NAMALWA (cell line): ENCODE results near the gene STIM2.
A peak's percentile ranks its signal among the peaks of the same experiment; 100 is the strongest.
"Not testable (repeated sequence)": the region's sequence is repeated elsewhere in the genome, so short reads cannot be mapped to it uniquely, and the experiment has no call there.

Experiments
- DNase-seq: peaks from one replicate; pipeline ENCODE4 v3.0.0-alpha.2; 2015; ENCODE audit warnings: low spot score

Gene STIM2

GRCh38 chr4:26953770-26954423, 93.3 kb downstream of the STIM2 start:
- DNase-seq = no peak

GRCh38 chr4:26955241-26955640, 94.6 kb downstream of the STIM2 start:
- DNase-seq = no peak

GRCh38 chr4:26958925-26959653, 98.4 kb downstream of the STIM2 start:
- DNase-seq = no peak

- DNase-seq = no peak
These were observed 99.0 kb downstream of the STIM2 start for GRCh38 chr4:26959654-26960047.

GRCh38 chr4:26962720-26963119, 102.1 kb downstream of the STIM2 start:
- no peak for DNase-seq

- DNase-seq = no peak
These were observed 103.9 kb downstream of the STIM2 start for GRCh38 chr4:26964512-26964911.

- DNase-seq = no peak
These were observed 104.4 kb downstream of the STIM2 start for GRCh38 chr4:26964994-26965393.

DNA sequence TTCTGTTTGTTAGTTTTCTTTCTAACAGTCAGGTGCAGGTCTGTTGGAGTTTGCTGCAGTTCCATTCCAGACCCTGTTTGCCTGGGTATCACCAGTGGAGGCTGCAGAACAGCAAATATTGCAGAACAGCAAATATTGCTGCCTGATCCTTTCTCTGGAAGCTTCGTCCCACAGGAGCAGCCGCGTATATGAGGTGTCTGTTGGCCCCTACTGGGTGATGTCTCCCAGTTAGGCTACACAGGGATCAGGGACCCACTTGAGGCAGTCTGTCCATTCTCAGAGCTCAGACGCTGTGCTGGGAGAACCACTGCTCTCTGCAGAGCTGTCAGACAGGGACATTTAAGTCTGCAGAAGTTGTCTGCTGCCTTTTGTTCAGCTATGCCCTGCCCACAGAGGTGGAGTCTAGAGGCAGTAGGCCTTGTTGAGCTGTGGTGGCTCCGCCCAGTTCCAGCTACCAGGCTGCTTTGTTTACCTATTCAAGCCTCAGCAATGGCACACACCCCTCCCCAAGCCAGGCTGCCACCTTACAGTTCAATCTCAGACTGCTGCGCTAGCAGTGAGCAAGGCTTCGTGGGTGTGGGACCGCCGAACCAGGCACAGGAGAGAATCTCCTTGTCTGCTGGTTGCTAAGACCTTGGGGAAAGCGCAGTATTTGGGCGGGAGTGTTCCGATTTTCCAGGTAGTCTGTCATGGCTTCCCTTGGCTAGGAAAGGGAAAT, 115.0 kb downstream of the STIM2 start:
- not testable (repeated sequence) for DNase-seq

DNA sequence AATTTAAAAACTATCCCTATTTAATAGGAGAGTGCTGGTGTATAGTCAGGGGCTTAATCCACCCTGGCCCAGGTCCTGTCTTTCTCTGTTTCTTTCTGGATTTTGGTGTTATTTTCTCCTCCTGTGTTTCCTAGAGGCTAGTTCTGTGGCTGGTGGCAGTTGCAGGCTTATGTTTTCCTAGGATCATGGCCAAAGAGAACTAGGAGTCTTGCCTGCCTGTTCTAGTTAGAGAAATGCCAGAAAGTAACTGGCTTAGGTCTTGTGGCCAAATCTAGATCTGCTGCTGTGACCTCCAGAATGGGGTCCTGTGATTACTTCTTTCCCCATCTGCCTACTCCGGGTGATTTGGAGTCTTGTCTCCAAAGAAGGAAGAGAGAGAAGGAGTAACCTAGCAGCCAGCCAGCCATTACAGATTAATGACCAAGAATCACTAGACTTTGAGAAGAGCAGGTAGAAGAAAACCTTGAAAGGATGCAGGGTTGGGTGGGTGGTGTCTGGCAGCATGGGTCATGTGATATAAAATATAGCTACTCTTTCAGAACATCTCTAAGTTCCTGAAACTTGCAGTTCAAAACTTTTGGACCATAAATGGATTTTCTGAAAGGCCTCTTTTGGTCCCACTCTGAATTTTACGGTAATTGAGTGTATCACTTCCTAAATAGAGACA, 117.9 kb downstream of the STIM2 start:
- no peak for DNase-seq

GRCh38 chr4:26984896-26985295, 124.3 kb downstream of the STIM2 start:
- no peak for DNase-seq

DNA sequence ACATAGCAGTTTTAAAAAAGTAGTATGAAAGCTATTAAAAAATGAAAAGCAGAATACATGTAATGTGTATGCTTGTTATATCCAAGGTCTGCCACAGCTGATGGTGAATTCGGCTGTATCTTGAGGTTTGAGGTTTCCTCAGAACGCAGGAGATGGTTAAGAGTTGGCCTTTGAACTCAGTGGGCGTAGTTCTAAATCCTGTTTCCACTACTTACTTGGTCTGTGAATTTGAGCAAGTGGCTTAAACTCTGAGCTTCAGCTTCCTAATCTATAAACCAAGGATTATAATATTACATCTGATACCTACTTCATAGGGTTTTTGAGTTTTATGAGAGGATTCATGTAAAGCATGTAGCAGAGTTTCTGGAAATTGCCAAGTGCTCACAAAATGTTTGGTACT, 125.2 kb downstream of the STIM2 start:
- DNase-seq = peak; percentile 59

GRCh38 chr4:26987191-26987590, 126.5 kb downstream of the STIM2 start:
- DNase-seq = no peak

GRCh38 chr4:26991057-26991456, 130.4 kb downstream of the STIM2 start:
- DNase-seq = no peak

DNA sequence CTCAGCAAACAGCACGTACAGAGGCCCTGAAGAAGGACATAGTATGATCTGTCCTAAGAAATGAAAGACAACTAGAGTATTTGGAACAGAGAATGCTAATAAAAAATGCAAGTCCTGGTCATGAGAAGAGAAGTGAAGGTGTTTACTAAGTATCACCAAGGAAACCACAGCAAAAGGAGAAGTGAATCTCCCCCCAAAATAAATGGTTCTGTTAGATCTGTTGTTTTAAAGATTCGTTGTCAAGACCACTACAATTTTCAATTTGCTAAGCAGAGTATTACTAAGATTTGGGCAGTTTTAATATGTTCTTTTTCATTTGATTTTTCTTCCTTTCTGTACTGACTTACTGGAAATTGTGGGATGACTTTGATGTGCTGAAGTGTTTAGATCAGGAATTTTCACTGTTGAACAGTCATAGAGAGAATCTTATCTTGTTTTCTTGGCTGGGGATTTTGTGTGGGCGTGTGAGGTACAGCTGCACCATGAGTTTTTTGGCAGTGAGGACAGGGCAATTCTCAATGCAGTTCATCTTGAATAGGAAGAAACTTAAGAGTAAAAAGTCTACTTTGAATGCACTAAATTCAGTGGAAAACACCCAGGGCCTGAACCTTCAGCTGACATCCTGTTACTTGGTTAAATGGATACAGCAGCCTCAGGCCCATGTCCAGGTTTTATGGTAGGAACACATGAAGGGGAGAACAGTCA, 132.2 kb downstream of the STIM2 start:
- DNase-seq = peak; percentile 95

DNA sequence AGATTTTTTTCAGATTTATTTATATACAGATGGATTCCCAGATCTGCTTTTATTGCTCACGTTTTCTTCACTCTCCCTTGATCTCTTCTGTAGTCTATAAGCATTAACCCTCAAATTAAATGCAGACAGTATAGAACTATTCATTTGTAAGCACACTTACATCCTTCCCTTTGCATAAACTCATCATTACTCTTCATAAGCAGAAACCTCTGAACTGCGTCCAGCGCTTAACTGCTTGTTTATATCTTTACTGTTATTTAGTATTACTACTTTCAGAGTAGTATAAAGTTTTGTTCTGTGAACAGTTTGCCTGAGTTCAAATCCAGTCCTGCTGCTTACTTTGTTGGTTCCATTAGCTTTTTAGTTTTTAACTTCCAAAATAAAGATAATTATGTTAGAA, 132.9 kb downstream of the STIM2 start:
- no peak for DNase-seq

DNA sequence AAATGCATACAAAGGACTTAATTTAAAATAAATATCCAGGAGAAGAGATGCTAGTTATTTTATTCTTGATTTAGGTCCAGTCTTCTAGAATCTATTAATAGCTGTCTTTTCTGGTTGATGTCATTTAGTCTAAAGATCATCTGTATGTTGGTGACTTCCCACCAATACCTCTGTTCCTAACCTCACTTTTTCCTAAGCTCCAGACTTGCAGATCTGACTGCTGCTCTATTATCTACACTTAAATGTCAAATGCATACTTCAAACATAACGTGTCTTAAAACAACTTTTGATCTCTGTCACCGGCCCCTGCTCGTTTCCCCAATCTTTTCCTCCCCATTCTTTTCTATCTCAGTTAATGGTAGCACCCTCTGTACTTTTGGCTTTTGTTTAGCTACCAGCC, 133.3 kb downstream of the STIM2 start:
- DNase-seq = no peak

GRCh38 chr4:26995316-26995715, 134.7 kb downstream of the STIM2 start:
- no peak for DNase-seq

DNA sequence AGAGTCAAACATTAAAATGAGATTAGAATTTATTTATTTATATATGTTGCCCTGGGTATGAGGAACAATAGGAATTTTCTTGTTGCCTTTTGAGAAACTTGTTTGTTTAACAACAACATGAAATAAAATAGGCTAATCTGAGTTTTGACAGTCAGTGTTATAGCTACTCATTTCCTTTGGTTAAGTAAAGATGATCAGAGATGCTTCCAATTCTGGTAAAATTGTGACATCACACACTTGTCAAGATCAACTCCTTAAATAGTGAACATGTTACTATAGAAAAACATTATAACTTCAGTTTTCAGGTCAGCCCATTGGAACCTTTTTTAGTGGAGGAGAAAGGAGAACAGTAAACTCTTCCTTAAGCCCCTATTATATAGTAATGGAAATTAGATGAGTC, 136.1 kb downstream of the STIM2 start:
- no peak for DNase-seq

DNA sequence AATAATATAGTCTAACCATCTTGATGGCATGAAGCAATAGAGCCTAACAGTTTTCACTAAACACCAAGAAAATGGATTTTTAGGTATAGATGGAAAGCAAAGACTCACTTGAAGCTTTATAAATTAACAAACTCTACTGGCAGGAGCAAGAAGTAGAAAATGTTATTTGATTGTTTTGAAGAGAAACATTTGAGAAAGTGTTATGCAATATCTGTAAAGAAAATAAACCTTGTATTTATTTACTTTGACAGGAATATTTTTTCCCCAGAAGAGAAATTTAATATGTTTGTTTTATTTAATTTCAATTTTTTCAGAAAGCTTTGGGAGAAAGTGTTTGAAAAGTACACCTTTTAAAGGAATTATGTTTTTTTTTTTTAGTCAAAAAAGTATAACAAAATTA, 139.0 kb downstream of the STIM2 start:
- no peak for DNase-seq

DNA sequence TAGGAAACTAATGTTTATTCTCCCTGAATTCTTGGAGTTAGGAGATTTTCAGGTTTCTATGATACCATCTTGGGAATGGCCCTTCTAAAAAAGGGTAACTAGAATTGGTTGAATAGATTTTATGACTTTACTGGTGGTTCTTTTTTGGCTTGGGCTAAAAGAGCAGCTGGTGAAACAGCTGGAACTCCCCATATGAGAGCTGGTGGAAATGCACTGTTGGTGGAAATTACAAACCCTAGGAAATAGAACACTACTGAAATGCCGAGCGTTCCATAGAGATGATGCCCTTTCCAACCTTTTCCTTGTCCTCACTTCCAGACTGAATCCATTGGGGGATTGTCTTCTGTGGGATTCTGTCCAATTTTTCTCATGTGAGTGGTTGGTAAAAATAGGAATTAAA, 139.5 kb downstream of the STIM2 start:
- DNase-seq = no peak

DNA sequence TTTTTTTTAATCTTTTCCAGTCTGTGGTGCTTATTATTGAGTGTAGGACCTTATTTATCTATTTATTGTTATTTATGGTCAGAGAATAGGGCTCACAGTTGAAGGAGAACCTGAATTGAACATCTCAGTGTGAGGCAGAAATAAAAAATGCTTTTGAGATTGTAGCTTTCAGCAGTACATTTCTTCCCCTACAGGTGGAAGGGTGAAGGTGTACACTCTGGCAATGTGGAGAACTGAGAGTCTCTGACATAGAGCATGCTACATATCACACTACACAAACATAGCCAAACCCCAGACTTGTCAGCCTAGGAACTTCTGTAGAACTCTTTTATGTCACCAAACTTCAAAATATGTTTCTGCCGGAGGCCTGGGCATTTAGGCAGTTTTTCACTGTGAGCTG, 140.2 kb downstream of the STIM2 start:
- DNase-seq = peak; percentile 69
